BJ (cell line): ENCODE results near the gene ACSS1. TPM values are rescaled to one million over a fixed set of nuclear protein-coding genes. Genes with fewer than 3 reads are reported as not detected.

Source experiments
- CTCF ChIA-PET: fragments of 350-600 bp; formaldehyde crosslinking; extraction: SDS; loops from one replicate; lab custom pipeline; 2021; ENCODE audit warnings: antibody characterized with exemption, inconsistent platforms; lab: Yijun Ruan, JAX
- POLR2A ChIA-PET: fragments of 300-600 bp; sonication (Branson Sonifier 250); formaldehyde crosslinking; extraction: SDS; loops from one replicate; lab custom pipeline; 2021; ENCODE audit warnings: antibody characterized with exemption; lab: Charles Lee
- DNase-seq: peaks from one replicate; pipeline ENCODE4 v3.0.0-alpha.2; 2011; ENCODE audit warnings: low read depth
- H3K27me3 ChIP-seq: 2 replicates; pipeline ENCODE4 v1.6.0; 2011; ENCODE audit warnings: low read length; ENCODE audit not compliant: control insufficient read depth, insufficient read depth
- H3K36me3 ChIP-seq: 2 replicates; pipeline ENCODE4 v1.5.1; 2011; ENCODE audit warnings: low read length; ENCODE audit not compliant: control insufficient read depth, insufficient read depth
- H3K4me3 ChIP-seq: 2 replicates; pipeline ENCODE4 v1.5.1; 2011; ENCODE audit warnings: low read depth, mild to moderate bottlenecking, control low read depth, low read length
- polyA plus RNA-seq: library from polyadenylated mRNA; depleted of rRNA; stranded (reverse); fragments of >200 nt; gene quantifications from 2 replicates; pipeline ENCODE4 v1.2.3, GENCODE V29; 2011
- TF ChIP-seq, protein P1 (sequence below): IDR thresholded peaks from 2 replicates; pipeline ENCODE4 v1.5.1; 2011; ENCODE audit warnings: low read depth, mild to moderate bottlenecking, control low read depth, inconsistent platforms, low read length, moderate library complexity; ENCODE audit not compliant: insufficient read depth

The ACSS1 gene
- polyA plus RNA-seq, 1 experiment: 6.3 TPM

DNA sequence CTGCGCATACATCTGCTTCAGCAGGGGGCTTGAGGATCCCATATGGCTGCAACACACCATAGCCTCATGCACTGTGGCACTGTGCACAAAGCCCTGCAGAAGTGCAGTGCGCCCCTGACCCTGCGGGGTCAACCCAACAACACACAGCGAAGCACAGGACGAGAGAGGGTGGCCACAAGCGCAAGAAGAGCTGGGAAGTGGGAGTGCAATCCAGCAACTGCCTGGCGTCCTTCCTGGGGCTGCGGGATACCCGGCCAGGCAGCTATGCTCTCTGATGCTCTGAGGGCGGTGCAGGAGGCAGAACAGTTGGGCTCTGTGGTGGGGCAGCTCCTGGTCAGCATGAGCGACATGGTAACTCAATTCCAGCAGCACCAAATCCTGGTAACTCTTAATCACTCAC lies 5.6 kb upstream of the ACSS1 start:
- TF ChIP-seq, protein P1, sequence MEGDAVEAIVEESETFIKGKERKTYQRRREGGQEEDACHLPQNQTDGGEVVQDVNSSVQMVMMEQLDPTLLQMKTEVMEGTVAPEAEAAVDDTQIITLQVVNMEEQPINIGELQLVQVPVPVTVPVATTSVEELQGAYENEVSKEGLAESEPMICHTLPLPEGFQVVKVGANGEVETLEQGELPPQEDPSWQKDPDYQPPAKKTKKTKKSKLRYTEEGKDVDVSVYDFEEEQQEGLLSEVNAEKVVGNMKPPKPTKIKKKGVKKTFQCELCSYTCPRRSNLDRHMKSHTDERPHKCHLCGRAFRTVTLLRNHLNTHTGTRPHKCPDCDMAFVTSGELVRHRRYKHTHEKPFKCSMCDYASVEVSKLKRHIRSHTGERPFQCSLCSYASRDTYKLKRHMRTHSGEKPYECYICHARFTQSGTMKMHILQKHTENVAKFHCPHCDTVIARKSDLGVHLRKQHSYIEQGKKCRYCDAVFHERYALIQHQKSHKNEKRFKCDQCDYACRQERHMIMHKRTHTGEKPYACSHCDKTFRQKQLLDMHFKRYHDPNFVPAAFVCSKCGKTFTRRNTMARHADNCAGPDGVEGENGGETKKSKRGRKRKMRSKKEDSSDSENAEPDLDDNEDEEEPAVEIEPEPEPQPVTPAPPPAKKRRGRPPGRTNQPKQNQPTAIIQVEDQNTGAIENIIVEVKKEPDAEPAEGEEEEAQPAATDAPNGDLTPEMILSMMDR: no peak
- Histone ChIP-seq H3K4me3 (no peak overlapping the region), H3K27me3 (peaks cover 36% of the 10 kb centered on the region), H3K36me3 (no peaks in the 10 kb centered on the region)
- ChIA-PET POLR2A (no interaction called here), CTCF (interaction anchor here (1.0 to 8.8 kb wide), 6 partner anchors 14 to 335 kb away, joined by 3 to 216 read pairs (median 10); partner anchors contain the start of gene APMAP)
- DNase-seq: no peak

DNA sequence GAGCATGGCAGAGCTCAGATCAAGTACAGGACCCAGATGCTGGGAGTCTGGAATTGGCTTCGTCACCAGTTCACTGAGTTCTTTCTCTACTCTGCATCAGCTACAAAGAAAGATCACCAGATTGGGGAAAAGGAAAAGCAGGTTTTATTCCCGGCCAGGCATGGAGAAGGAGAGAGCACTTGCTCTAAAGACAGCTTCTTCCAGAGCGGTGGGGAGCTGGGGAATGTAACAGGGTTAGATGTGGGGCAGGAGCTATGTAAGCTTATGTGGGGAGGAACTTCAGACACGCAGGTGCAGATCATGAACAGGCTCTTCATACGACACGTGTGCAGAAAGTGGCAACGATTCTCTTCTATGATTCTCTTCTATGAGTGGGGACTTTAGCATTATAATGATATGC lies 4.9 kb upstream of the ACSS1 start:
- TF ChIP-seq, protein P1: no peak
- Histone ChIP-seq H3K36me3 (no peaks in the 10 kb centered on the region), H3K27me3 (peaks cover 36% of the 10 kb centered on the region), H3K4me3 (no peak overlapping the region)
- CTCF ChIA-PET: interaction anchor here (0.7 to 8.8 kb wide), 5 partner anchors 15 to 336 kb away, joined by 3 to 216 read pairs (median 12); partner anchors contain the start of gene APMAP
- POLR2A ChIA-PET: no interaction called here
- no peak for DNase-seq

DNA sequence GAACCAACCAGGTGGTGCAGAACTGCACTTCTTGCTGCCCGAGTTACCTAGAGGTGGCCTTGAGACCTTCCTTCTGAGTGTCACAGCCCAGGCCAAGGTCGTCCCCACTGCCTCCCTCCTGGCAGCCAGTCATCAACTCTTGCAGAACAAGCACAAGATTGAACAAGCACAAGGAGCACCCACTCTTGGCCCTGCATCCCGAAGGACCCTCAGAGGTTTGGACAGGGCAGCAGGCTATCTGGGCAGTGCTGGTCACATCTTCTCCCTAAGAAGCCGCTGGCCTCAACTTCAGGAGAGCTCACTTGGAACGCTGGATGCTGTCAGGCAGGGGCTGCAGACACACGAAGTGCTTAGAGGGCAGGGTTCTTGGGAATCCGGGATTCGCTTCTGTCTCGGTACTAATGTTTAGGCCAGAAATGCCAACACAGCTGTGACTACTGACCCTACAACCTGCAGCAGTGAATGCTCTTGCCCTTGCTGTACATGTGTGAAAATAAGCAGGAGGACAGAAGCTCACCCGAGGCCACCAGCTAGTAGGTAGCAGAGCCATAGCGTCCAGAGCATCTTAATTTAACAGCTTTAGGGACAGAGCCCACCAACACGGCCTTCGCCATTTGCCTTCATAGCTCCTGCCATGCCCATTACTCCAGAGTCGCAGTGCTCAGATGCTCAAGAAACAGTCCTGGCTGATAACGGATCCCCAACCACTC lies 4.0 kb upstream of the ACSS1 start:
- ChIA-PET CTCF (interaction anchor here (0.7 to 8.8 kb wide), 5 partner anchors 14 to 337 kb away, joined by 3 to 216 read pairs (median 12); partner anchors contain the start of gene APMAP), POLR2A (no interaction called here)
- TF ChIP-seq, protein P1: no peak
- no peaks in the 10 kb centered on the region for H3K36me3 ChIP-seq
- peaks cover 36% of the 10 kb centered on the region for H3K27me3 ChIP-seq
- H3K4me3 ChIP-seq: no peak overlapping the region
- no peak for DNase-seq

DNA sequence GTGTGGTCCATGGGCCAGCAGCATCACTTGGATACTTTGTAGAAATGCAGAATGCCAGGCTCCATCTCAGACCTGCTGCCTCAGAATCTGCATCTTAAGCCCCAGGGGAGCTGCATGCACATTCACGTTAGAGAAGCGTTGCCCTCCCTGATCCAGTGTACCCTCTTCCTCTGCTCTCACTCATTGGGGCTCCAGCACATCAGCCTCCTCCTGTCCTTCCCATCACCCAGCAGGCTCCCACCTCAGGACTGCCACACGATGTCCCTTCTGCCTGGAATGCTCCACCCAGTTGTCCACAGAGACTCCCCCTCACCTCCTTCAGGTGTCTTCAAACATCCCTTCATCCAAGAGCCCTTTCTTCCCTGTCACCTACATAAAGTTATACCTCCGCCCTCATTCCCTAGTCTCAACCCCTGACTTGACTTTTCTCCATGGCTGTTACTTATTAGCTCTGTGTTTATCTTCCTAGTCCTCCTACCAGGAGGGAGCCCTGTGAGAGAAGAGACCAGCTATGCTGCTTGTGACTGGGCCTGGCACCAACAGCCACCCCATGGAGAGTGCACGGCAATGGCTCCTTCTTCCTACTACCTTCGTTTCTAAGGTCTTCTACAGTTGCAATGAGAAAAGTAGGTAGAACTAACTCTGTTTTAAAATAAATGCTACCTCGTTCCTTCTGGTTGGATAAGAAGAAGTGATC lies 3.3 kb upstream of the ACSS1 start:
- no peaks in the 10 kb centered on the region for H3K36me3 ChIP-seq
- TF ChIP-seq, protein P1: no peak
- no peak overlapping the region for H3K4me3 ChIP-seq
- H3K27me3 ChIP-seq: peaks cover 36% of the 10 kb centered on the region
- ChIA-PET CTCF (interaction anchor here (4.7 to 8.8 kb wide), 2 partner anchors 62 to 67 kb away, joined by 59 to 216 read pairs; partner anchors contain the start of gene APMAP), POLR2A (no interaction called here)
- no peak for DNase-seq

DNA sequence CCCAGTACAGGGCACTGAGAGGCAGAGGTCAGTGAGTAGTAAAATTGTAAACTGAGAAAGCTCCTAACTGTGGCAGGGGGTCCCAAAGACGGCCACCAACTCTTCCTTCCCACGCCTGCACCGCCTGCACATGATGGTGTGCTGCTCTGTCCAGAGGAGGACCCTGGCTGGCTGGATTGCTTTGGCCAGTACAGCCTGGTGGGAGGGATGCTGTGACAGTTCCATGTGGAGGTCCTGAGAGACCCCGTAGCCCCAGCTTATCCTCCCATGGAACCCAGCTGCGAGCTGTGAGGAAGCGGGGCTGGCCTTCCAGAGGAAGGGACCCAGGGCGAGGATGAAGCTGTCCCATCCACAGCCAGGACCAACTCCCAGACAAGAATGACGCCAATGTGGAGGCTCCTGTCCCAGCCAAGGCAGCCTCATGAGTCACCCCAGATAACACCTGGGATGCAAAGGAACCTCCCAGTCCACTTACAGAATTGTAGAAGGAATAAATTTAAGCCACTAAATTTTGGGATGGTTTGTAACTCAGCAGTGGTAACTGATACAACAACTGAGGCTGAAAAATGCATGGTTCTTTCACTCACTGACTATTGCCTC lies 2.0 kb upstream of the ACSS1 start:
- DNase-seq: no peak
- Histone ChIP-seq H3K4me3 (no peak overlapping the region), H3K27me3 (peaks cover 32% of the 10 kb centered on the region), H3K36me3 (no peaks in the 10 kb centered on the region)
- POLR2A ChIA-PET: no interaction called here
- TF ChIP-seq, protein P1: no peak
- CTCF ChIA-PET: interaction anchor here (0.6 to 8.8 kb wide), 3 partner anchors 22 to 66 kb away, joined by 3 to 216 read pairs (median 4); partner anchors contain the start of gene APMAP
